Measurements from ENCODE around the gene SURF2. TPM values are rescaled to one million over a fixed set of nuclear protein-coding genes. Genes with fewer than 3 reads are reported as not detected.
"Not testable (repeated sequence)": the region's sequence is repeated elsewhere in the genome, so short reads cannot be mapped to it uniquely, and the experiment has no call there.

The SURF2 gene
- total and polyA plus RNA-seq, 4 donors = 9.2 to 29.2 (median 18.3) TPM

GRCh38 chr9:133323211-133323610 is 33.1 kb upstream of the SURF2 start:
- 89% methylated on average over 10 of the region's 10 CpGs for WGBS, 2 donors
- ATAC-seq (ENCODE audit: low FRiP score) (no peak), DNase-seq (no peak)
- H3K4me1 ChIP-seq (ENCODE audit: control insufficient read depth in 1 of 2, insufficient read depth in 2 of 2, low read length in 2 of 2) = no peaks in the 10 kb centered on the region
- intact Hi-C loops (cut with DNase I) = no loop called here
- H3K36me3 ChIP-seq (ENCODE audit: control insufficient read depth in 1 of 2, insufficient read depth in 2 of 2, low read length in 1 of 2) = no peaks in the 10 kb centered on the region
- H3K4me3 ChIP-seq (ENCODE audit: low read length in 2 of 2) = no peak overlapping the region
- no peaks in the 10 kb centered on the region for H3K9me3 ChIP-seq (ENCODE audit: control insufficient read depth, low read length)
- H3K27ac ChIP-seq (ENCODE audit: low read depth in 1 of 2, low read length in 2 of 2) = no peak overlapping the region
- no peaks in the 10 kb centered on the region for H3K27me3 ChIP-seq (ENCODE audit: control insufficient read depth in 1 of 2, insufficient read depth in 2 of 2, low read length in 1 of 2)

- H3K4me1 ChIP-seq (ENCODE audit: control insufficient read depth in 1 of 2, insufficient read depth in 2 of 2, low read length in 2 of 2) = no peaks in the 10 kb centered on the region
- WGBS, 2 donors = 84 to 87% methylated on average over 13 of the region's 13 CpGs
- intact Hi-C loops (cut with DNase I) = no loop called here
- no peak overlapping the region for H3K4me3 ChIP-seq (ENCODE audit: low read length in 2 of 2)
- ATAC-seq (ENCODE audit: low FRiP score) (no peak), DNase-seq (peak in 1 of 2 donors; percentile 19)
- H3K27ac ChIP-seq (ENCODE audit: low read depth in 1 of 2, low read length in 2 of 2) = no peak overlapping the region
- no peaks in the 10 kb centered on the region for H3K36me3 ChIP-seq (ENCODE audit: control insufficient read depth in 1 of 2, insufficient read depth in 2 of 2, low read length in 1 of 2)
- no peaks in the 10 kb centered on the region for H3K27me3 ChIP-seq (ENCODE audit: control insufficient read depth in 1 of 2, insufficient read depth in 2 of 2, low read length in 1 of 2)
- no peaks in the 10 kb centered on the region for H3K9me3 ChIP-seq (ENCODE audit: control insufficient read depth, low read length)
Observed at GRCh38 chr9:133323991-133324703, 32.2 kb upstream of the SURF2 start.

GRCh38 chr9:133327021-133327420 is 29.3 kb upstream of the SURF2 start:
- WGBS, 2 donors = 80 to 84% methylated on average over 6 of the region's 6 CpGs
- H3K36me3 ChIP-seq (ENCODE audit: control insufficient read depth in 1 of 2, insufficient read depth in 2 of 2, low read length in 1 of 2); ATAC-seq (ENCODE audit: low FRiP score); H3K27ac ChIP-seq (ENCODE audit: low read depth in 1 of 2, low read length in 2 of 2); H3K4me1 ChIP-seq (ENCODE audit: control insufficient read depth in 1 of 2, insufficient read depth in 2 of 2, low read length in 2 of 2); H3K4me3 ChIP-seq (ENCODE audit: low read length in 2 of 2); intact Hi-C loops (cut with DNase I); H3K27me3 ChIP-seq (ENCODE audit: control insufficient read depth in 1 of 2, insufficient read depth in 2 of 2, low read length in 1 of 2); H3K9me3 ChIP-seq (ENCODE audit: control insufficient read depth, low read length): not testable (repeated sequence)
- peak in 1 of 2 donors; percentile 13 for DNase-seq

GRCh38 chr9:133327834-133328484 is 28.4 kb upstream of the SURF2 start:
- H3K9me3 ChIP-seq (ENCODE audit: control insufficient read depth, low read length) = no peaks in the 10 kb centered on the region
- intact Hi-C loops (cut with DNase I) = no loop called here
- ATAC-seq (ENCODE audit: low FRiP score) (no peak), DNase-seq (peak in 1 of 2 donors; percentile 11)
- H3K36me3 ChIP-seq (ENCODE audit: control insufficient read depth in 1 of 2, insufficient read depth in 2 of 2, low read length in 1 of 2) = peaks cover 0 to 4% of the 10 kb centered on the region in 2 donors
- no peak overlapping the region for H3K4me3 ChIP-seq (ENCODE audit: low read length in 2 of 2)
- H3K27ac ChIP-seq (ENCODE audit: low read depth in 1 of 2, low read length in 2 of 2) = no peak overlapping the region
- WGBS, 2 donors = 87 to 90% methylated on average over 10 of the region's 10 CpGs
- H3K27me3 ChIP-seq (ENCODE audit: control insufficient read depth in 1 of 2, insufficient read depth in 2 of 2, low read length in 1 of 2) = no peaks in the 10 kb centered on the region
- no peaks in the 10 kb centered on the region for H3K4me1 ChIP-seq (ENCODE audit: control insufficient read depth in 1 of 2, insufficient read depth in 2 of 2, low read length in 2 of 2)

GRCh38 chr9:133329306-133330156 is 26.8 kb upstream of the SURF2 start:
- DNase-seq = peak; percentile 43 to 49
- H3K4me1 ChIP-seq (ENCODE audit: control insufficient read depth in 1 of 2, insufficient read depth in 2 of 2, low read length in 2 of 2); H3K27me3 ChIP-seq (ENCODE audit: control insufficient read depth in 1 of 2, insufficient read depth in 2 of 2, low read length in 1 of 2); H3K9me3 ChIP-seq (ENCODE audit: control insufficient read depth, low read length); intact Hi-C loops (cut with DNase I); H3K36me3 ChIP-seq (ENCODE audit: control insufficient read depth in 1 of 2, insufficient read depth in 2 of 2, low read length in 1 of 2); ATAC-seq (ENCODE audit: low FRiP score); H3K4me3 ChIP-seq (ENCODE audit: low read length in 2 of 2); H3K27ac ChIP-seq (ENCODE audit: low read depth in 1 of 2, low read length in 2 of 2): not testable (repeated sequence)
- 55 to 59% methylated on average over 21 of the region's 21 CpGs for WGBS, 2 donors

GRCh38 chr9:133331221-133331620 is 25.1 kb upstream of the SURF2 start:
- Histone ChIP-seq H3K36me3 (ENCODE audit: control insufficient read depth in 1 of 2, insufficient read depth in 2 of 2, low read length in 1 of 2) (peaks cover 0 to 6% of the 10 kb centered on the region in 2 donors), H3K27me3 (ENCODE audit: control insufficient read depth in 1 of 2, insufficient read depth in 2 of 2, low read length in 1 of 2) (no peaks in the 10 kb centered on the region), H3K4me3 (ENCODE audit: low read length in 2 of 2) (no peak overlapping the region), H3K9me3 (ENCODE audit: control insufficient read depth, low read length) (no peaks in the 10 kb centered on the region), H3K27ac (ENCODE audit: low read depth in 1 of 2, low read length in 2 of 2) (no peak overlapping the region), H3K4me1 (ENCODE audit: control insufficient read depth in 1 of 2, insufficient read depth in 2 of 2, low read length in 2 of 2) (no peaks in the 10 kb centered on the region)
- WGBS, 2 donors = 81 to 88% methylated on average over 19 of the region's 19 CpGs
- intact Hi-C loops (cut with DNase I) = no loop called here
- DNase-seq (peak in 1 of 2 donors; percentile 18), ATAC-seq (ENCODE audit: low FRiP score) (no peak)

GRCh38 chr9:133331641-133332380 is 24.5 kb upstream of the SURF2 start:
- WGBS, 2 donors = 96 to 98% methylated on average over 57 of the region's 57 CpGs
- H3K27me3 ChIP-seq (ENCODE audit: control insufficient read depth in 1 of 2, insufficient read depth in 2 of 2, low read length in 1 of 2) = no peaks in the 10 kb centered on the region
- no peaks in the 10 kb centered on the region for H3K9me3 ChIP-seq (ENCODE audit: control insufficient read depth, low read length)
- intact Hi-C loops (cut with DNase I) = no loop called here
- H3K4me3 ChIP-seq (ENCODE audit: low read length in 2 of 2) = no peak overlapping the region
- DNase-seq (peak; percentile 43 to 66), ATAC-seq (ENCODE audit: low FRiP score) (no peak)
- no peaks in the 10 kb centered on the region for H3K4me1 ChIP-seq (ENCODE audit: control insufficient read depth in 1 of 2, insufficient read depth in 2 of 2, low read length in 2 of 2)
- no peak overlapping the region for H3K27ac ChIP-seq (ENCODE audit: low read depth in 1 of 2, low read length in 2 of 2)
- H3K36me3 ChIP-seq (ENCODE audit: control insufficient read depth in 1 of 2, insufficient read depth in 2 of 2, low read length in 1 of 2) = peaks cover 0 to 6% of the 10 kb centered on the region in 2 donors

- H3K9me3 ChIP-seq (ENCODE audit: control insufficient read depth, low read length) = no peaks in the 10 kb centered on the region
- ATAC-seq (ENCODE audit: low FRiP score) (no peak), DNase-seq (peak in 1 of 2 donors; percentile 60)
- intact Hi-C loops (cut with DNase I) = no loop called here
- no peak overlapping the region for H3K4me3 ChIP-seq (ENCODE audit: low read length in 2 of 2)
- peaks cover 0 to 6% of the 10 kb centered on the region in 2 donors for H3K36me3 ChIP-seq (ENCODE audit: control insufficient read depth in 1 of 2, insufficient read depth in 2 of 2, low read length in 1 of 2)
- H3K4me1 ChIP-seq (ENCODE audit: control insufficient read depth in 1 of 2, insufficient read depth in 2 of 2, low read length in 2 of 2) = no peaks in the 10 kb centered on the region
- no peaks in the 10 kb centered on the region for H3K27me3 ChIP-seq (ENCODE audit: control insufficient read depth in 1 of 2, insufficient read depth in 2 of 2, low read length in 1 of 2)
- no peak overlapping the region for H3K27ac ChIP-seq (ENCODE audit: low read depth in 1 of 2, low read length in 2 of 2)
- 92 to 96% methylated on average over 20 of the region's 20 CpGs for WGBS, 2 donors
Observed at GRCh38 chr9:133332381-133332730, 24.0 kb upstream of the SURF2 start.

All from aorta (tissue), 5 donors.